Left ventricle myocardium inferior (tissue), 1 donor: Measurements from ENCODE around the gene RMND5A. TPM values are rescaled to one million over a fixed set of nuclear protein-coding genes. Genes with fewer than 3 reads are reported as not detected.
A peak's percentile ranks its signal among the peaks of the same experiment; 100 is the strongest.

ENCODE experiments used
- DNase-seq: peaks from one replicate; pipeline ENCODE4 v3.0.0-alpha.2; 2020
- H3K27ac ChIP-seq: fragments of 200-600 bp; replicated peaks from 2 replicates; pipeline ENCODE4 v1.8.0; 2021
- H3K27me3 ChIP-seq: fragments of 200-600 bp; 2 replicates; pipeline ENCODE4 v1.8.0; 2021; ENCODE audit warnings: low read depth
- H3K36me3 ChIP-seq: fragments of 200-600 bp; 2 replicates; pipeline ENCODE4 v1.8.0; 2021
- H3K4me1 ChIP-seq: fragments of 200-600 bp; 2 replicates; pipeline ENCODE4 v1.8.0; 2021
- H3K4me3 ChIP-seq: fragments of 200-600 bp; 2 replicates; pipeline ENCODE4 v1.8.0; 2021; ENCODE audit warnings: mild to moderate bottlenecking, moderate library complexity
- H3K9me3 ChIP-seq: fragments of 200-600 bp; replicated peaks from 2 replicates; pipeline ENCODE4 v1.8.0; 2021
- intact Hi-C: fragments of 100-400 bp; cut with micrococcal nuclease; formaldehyde crosslinking; loops from one replicate; pipeline ENCODE4 v1.11.0; 2022
- total RNA-seq: library from RNA; stranded (reverse); fragmentation: NEBNext Ultra II Directional; extraction: Animal tissue kit (Norgen Biotek cat#: 25700); gene quantifications from one replicate; pipeline ENCODE4 v1.2.1, GENCODE V29; 2021
- TF ChIP-seq, protein P1 (sequence below): fragments of 200-600 bp; IDR thresholded peaks from 2 replicates; pipeline ENCODE4 v1.8.0; 2021; ENCODE audit warnings: antibody characterized with exemption, mild to moderate bottlenecking, borderline replicate concordance
- donor health status: DM: no; HTN: yes; CAD: no; lungs with severe emphysema.

Gene RMND5A
- total RNA-seq, 1 donor from 2014 or later = 93.7 TPM

DNA sequence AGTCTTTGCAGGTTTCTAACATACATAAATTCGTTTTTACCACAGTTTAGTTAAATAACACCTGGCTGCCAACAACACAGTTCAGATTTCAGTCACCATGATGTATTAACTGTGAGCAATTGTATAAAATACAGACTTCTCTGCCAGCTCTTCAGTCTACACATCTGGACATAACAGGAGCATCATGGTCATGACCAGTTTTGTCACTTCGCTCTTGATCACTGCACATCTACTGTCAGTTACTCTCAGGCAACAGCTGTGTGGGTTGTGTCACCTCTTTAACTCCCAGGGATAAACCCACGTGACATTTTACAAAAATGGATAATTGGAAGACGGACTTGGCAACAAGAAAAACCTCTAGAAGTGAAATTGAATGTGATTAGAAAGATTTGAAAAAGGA, 40.3 kb downstream of the RMND5A start:
- H3K4me1 ChIP-seq = peaks cover 70% of the 10 kb centered on the region
- no peaks in the 10 kb centered on the region for H3K9me3 ChIP-seq
- no peak overlapping the region for H3K27ac ChIP-seq
- no peaks in the 10 kb centered on the region for H3K27me3 ChIP-seq
- TF ChIP-seq, protein P1, sequence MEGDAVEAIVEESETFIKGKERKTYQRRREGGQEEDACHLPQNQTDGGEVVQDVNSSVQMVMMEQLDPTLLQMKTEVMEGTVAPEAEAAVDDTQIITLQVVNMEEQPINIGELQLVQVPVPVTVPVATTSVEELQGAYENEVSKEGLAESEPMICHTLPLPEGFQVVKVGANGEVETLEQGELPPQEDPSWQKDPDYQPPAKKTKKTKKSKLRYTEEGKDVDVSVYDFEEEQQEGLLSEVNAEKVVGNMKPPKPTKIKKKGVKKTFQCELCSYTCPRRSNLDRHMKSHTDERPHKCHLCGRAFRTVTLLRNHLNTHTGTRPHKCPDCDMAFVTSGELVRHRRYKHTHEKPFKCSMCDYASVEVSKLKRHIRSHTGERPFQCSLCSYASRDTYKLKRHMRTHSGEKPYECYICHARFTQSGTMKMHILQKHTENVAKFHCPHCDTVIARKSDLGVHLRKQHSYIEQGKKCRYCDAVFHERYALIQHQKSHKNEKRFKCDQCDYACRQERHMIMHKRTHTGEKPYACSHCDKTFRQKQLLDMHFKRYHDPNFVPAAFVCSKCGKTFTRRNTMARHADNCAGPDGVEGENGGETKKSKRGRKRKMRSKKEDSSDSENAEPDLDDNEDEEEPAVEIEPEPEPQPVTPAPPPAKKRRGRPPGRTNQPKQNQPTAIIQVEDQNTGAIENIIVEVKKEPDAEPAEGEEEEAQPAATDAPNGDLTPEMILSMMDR = no peak
- no peak for DNase-seq
- no peak overlapping the region for H3K4me3 ChIP-seq
- H3K36me3 ChIP-seq = peaks cover 17% of the 10 kb centered on the region
- intact Hi-C loops = no loop called here

DNA sequence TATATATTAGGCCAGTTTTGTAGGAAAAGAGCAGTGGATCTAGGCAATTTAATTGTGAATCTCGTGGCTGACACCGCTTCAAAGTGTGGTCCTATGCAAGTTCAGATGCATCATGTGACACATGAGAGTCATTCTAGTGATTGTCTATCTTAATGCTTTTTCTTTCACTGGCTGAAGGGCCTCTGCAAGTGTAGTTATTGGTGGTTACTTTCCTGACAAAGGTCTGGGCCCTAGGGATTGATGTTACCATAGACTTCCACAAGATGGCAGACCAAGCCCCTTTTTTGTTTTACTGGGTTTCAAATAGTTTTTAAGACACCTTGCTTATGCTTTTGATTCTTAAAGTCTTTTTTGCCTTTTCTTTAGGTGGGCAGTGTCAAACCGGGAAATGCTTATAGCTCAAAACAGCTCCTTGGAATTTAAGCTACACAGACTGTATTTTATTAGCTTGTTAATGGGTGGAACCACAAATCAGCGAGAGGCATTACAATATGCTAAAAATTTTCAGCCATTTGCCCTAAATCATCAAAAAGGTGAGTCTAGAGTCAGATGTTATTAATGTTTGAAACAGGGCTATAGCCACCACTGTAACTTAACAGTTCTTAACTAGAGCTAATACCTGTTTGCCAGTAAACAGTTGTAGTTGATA, 44.7 kb downstream of the RMND5A start:
- intact Hi-C loops = no loop called here
- TF ChIP-seq, protein P1 = peak; percentile 79
- peaks cover 33% of the 10 kb centered on the region for H3K36me3 ChIP-seq
- no peak for DNase-seq
- H3K4me3 ChIP-seq = no peak overlapping the region
- no peaks in the 10 kb centered on the region for H3K9me3 ChIP-seq
- peaks cover 69% of the 10 kb centered on the region for H3K4me1 ChIP-seq
- no peak overlapping the region for H3K27ac ChIP-seq
- no peaks in the 10 kb centered on the region for H3K27me3 ChIP-seq

DNA sequence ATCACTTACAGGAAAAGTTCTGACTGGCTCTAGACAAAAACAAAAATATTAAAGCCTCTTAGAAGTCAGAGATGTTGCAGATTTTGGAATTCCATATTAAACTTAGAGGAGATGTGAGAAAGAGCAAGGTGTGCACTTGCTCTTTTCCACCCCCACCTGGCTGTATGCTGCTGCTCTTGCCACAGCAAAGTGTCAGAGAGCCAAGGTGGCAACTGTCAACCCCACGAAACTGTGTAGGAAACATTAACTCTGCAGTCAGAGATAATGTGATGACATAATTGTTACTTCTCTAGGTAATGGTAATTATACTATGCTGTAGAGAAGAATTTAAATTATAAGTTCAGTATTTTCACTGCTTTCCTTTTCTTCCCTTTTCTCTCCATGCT, 45.2 kb downstream of the RMND5A start:
- H3K4me3 ChIP-seq = no peak overlapping the region
- peaks cover 38% of the 10 kb centered on the region for H3K36me3 ChIP-seq
- no peak for DNase-seq
- peaks cover 67% of the 10 kb centered on the region for H3K4me1 ChIP-seq
- H3K27me3 ChIP-seq = no peaks in the 10 kb centered on the region
- intact Hi-C loops = no loop called here
- H3K27ac ChIP-seq = no peak overlapping the region
- H3K9me3 ChIP-seq = no peaks in the 10 kb centered on the region
- TF ChIP-seq, protein P1 = no peak

DNA sequence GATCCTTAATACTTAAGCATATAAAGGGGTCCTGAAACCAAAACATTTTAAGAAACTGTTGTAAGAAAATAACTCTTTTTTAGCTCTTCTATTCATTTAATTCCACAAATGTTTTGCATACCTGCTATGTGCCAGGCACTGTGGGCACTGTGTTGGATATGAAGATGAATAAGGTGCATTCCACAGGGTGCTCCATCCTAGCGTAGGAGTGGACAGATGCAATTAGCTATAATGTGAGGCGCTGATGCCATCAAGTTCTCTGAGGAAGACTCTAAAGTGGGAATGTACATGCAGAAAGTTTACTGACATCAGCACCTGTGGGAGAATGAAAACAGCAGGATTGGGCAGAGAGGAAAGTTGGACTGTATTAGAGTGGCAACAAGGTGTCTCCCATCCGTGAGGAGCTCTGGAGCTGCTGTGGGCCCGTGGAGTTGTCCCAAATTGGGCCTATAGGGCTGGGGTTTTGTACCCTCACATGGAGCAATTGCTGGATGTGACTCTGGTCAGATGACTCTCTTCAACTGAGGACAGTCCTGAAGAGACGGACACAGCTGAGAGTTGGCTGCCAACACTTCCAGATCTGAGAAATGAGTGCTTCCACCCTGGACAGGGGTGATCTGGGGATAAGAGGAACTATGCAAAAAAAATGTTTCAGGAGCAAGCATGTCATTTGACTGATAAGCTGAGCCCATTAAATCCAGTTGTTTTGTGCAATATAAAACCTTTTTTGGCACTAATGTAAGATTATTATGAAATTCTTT, 48.3 kb downstream of the RMND5A start:
- H3K4me1 ChIP-seq = peaks cover 50% of the 10 kb centered on the region
- no peak for DNase-seq
- H3K27ac ChIP-seq = peak overlapping the region; percentile 24
- H3K36me3 ChIP-seq = peaks cover 68% of the 10 kb centered on the region
- H3K27me3 ChIP-seq = no peaks in the 10 kb centered on the region
- no peaks in the 10 kb centered on the region for H3K9me3 ChIP-seq
- H3K4me3 ChIP-seq = no peak overlapping the region
- intact Hi-C loops = no loop called here
- TF ChIP-seq, protein P1 = no peak

DNA sequence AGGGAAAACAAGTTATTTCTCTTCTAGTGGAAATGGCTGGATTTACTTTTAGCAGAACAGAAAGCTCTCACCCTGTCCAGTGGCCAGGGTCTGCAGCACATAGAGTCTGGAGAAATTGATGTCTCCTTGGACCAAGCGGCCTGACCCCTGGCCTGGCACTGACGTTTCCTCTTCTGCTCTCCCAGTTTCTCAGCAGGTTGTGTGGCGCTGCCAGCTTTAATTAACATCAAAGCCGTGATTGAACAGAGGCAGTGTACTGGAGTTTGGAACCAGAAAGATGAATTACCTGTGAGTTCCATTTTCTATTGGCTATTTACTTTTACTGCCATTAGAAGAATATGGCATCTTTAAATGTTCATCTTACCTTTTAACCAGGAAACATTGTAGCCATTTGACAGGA, 49.7 kb downstream of the RMND5A start:
- peaks cover 82% of the 10 kb centered on the region for H3K36me3 ChIP-seq
- no peak overlapping the region for H3K4me3 ChIP-seq
- H3K27ac ChIP-seq = no peak overlapping the region
- H3K9me3 ChIP-seq = no peaks in the 10 kb centered on the region
- intact Hi-C loops = no loop called here
- DNase-seq = no peak
- TF ChIP-seq, protein P1 = no peak
- H3K27me3 ChIP-seq = no peaks in the 10 kb centered on the region
- H3K4me1 ChIP-seq = peaks cover 41% of the 10 kb centered on the region
